Measurements from ENCODE around the gene IGSF9B. TPM values are rescaled to one million over a fixed set of nuclear protein-coding genes. Genes with fewer than 3 reads are reported as not detected.

Gene IGSF9B
- total RNA-seq, 2 donors from 2014 or later: 10.2 to 35.3 TPM

DNA sequence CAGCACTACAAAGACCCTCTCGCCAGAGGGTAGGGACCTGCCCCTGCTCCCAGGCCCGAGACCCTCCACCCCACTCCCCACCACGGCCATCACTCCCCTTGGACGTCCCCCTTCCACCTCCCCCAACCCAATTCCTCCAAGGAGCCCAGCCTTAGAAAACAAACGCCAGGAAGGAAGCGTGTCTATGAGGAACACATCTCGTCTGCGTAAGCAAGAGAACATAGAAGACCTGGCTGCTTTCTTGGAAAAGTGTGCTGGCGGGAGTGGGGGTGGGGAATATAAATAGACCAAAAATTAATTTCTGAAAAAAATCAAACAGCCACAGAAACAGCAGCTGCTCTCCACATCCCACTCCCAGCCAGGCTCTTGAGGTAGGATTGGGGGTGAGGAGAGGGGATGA, 23.9 kb upstream of the IGSF9B start:
- TF ChIP-seq POLR2AphosphoS5 (IDR thresholded peaks at IDR 0.05) (no peak), POLR2A (IDR thresholded peaks at IDR 0.05) (no peak)
- intact Hi-C loops (cut with DNase I): no loop called here
- Histone ChIP-seq H3K27me3 (replicated peaks; ENCODE audit: insufficient read depth) (no peaks in the 10 kb centered on the region), H3K27ac (no peak overlapping the region), H3K4me3 (no peak overlapping the region), H3K9me3 (no peaks in the 10 kb centered on the region), H3K4me1 (replicated peaks) (no peaks in the 10 kb centered on the region), H3K36me3 (no peaks in the 10 kb centered on the region)
- no peak for DNase-seq (ENCODE audit: low spot score)
- WGBS: 55% methylated on average over 9 of the region's 9 CpGs

DNA sequence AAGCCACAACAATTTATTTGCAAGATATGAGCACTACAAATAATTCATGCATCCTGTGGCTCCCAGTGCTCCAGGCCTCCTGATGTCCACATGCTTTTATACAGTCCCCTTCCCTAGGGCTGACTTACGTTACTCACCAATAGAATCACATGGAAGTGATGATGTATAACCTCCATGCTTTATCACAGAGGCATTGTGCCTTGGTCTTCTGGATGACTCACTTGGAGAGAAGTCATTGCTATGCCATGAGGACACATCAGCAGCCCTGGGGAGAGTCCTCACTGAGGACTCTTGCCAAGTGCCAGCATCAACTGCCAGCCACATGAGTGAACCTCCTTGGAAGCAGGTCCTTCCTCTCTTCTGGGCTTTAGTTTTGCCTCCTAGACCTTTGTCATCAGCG, 22.0 kb upstream of the IGSF9B start:
- DNase-seq (ENCODE audit: low spot score): no peak
- TF ChIP-seq, protein P1, sequence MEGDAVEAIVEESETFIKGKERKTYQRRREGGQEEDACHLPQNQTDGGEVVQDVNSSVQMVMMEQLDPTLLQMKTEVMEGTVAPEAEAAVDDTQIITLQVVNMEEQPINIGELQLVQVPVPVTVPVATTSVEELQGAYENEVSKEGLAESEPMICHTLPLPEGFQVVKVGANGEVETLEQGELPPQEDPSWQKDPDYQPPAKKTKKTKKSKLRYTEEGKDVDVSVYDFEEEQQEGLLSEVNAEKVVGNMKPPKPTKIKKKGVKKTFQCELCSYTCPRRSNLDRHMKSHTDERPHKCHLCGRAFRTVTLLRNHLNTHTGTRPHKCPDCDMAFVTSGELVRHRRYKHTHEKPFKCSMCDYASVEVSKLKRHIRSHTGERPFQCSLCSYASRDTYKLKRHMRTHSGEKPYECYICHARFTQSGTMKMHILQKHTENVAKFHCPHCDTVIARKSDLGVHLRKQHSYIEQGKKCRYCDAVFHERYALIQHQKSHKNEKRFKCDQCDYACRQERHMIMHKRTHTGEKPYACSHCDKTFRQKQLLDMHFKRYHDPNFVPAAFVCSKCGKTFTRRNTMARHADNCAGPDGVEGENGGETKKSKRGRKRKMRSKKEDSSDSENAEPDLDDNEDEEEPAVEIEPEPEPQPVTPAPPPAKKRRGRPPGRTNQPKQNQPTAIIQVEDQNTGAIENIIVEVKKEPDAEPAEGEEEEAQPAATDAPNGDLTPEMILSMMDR (IDR thresholded peaks at IDR 0.05): no peak
- no peak for TF ChIP-seq POLR2A (IDR thresholded peaks at IDR 0.05)
- TF ChIP-seq POLR2AphosphoS5 (IDR thresholded peaks at IDR 0.05): no peak
- Histone ChIP-seq H3K36me3 (no peaks in the 10 kb centered on the region), H3K9me3 (no peaks in the 10 kb centered on the region), H3K4me1 (replicated peaks) (no peaks in the 10 kb centered on the region), H3K4me3 (no peak overlapping the region), H3K27me3 (replicated peaks; ENCODE audit: insufficient read depth) (no peaks in the 10 kb centered on the region), H3K27ac (no peak overlapping the region)
- WGBS: 90% methylated on average over 2 of the region's 2 CpGs
- intact Hi-C loops (cut with DNase I): no loop called here

DNA sequence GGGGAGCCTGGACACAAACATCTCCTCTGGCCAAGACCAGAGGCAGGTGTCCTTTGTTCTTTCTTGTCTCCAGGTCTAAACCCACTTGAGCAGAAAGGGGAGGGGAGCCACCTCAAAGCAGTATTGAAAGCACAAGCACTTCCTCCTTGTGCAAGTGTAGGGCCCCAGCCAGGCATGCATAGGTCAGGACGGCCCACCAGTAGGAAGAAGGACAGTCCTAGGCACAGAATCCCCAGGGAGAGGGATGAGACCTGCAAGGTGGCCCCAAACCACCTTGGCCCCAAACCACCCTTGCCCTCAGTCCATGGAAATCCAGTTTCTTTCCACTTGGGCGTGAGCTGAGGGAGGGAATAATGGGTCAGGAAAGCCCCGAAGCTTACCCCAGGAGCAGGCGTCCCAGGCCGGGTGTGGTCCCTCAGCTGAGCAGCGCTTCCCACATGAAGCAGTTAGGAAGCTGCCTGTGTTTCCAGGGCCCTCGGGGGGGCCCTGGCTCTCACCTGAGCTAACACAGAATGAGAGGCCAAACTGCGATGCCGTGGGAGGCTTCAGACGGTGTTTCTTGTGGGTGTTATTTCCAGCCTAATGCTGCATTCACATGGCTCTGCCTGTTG, 20.4 kb upstream of the IGSF9B start:
- Histone ChIP-seq H3K27me3 (replicated peaks; ENCODE audit: insufficient read depth) (no peaks in the 10 kb centered on the region), H3K27ac (no peak overlapping the region), H3K36me3 (no peaks in the 10 kb centered on the region), H3K9me3 (no peaks in the 10 kb centered on the region), H3K4me1 (replicated peaks) (no peaks in the 10 kb centered on the region), H3K4me3 (no peak overlapping the region)
- intact Hi-C loops (cut with DNase I): no loop called here
- 87% methylated on average over 10 of the region's 10 CpGs for WGBS
- no peak for DNase-seq (ENCODE audit: low spot score)
- no peak for TF ChIP-seq POLR2A (IDR thresholded peaks at IDR 0.05)
- TF ChIP-seq, protein P1 (IDR thresholded peaks at IDR 0.05): no peak

DNA sequence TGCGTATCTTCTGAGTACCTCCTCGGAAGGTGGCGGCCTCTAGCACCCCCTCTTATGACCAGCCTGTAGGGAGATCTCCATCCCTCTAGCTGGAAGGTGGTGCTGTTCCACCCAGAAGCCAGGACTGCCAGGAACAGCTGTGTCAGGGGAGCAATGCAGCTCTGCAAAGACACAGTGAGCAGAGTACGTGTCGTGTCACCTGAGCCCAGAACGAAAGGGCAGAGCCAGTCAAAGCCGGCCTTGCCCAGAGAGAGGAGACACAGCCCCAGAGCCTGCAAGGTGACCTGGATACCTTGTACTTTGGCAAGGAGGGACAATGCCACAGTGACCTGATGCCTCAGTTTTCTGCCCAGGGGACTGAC, 18.7 kb upstream of the IGSF9B start:
- Histone ChIP-seq H3K27ac (no peak overlapping the region), H3K36me3 (no peaks in the 10 kb centered on the region), H3K9me3 (no peaks in the 10 kb centered on the region), H3K4me1 (replicated peaks) (no peaks in the 10 kb centered on the region), H3K4me3 (no peak overlapping the region), H3K27me3 (replicated peaks; ENCODE audit: insufficient read depth) (no peaks in the 10 kb centered on the region)
- 56% methylated on average over 7 of the region's 7 CpGs for WGBS
- no peak for DNase-seq (ENCODE audit: low spot score)
- intact Hi-C loops (cut with DNase I): no loop called here
- TF ChIP-seq POLR2A (IDR thresholded peaks at IDR 0.05) (no peak), POLR2AphosphoS5 (IDR thresholded peaks at IDR 0.05) (no peak)
- TF ChIP-seq, protein P1 (IDR thresholded peaks at IDR 0.05): no peak

DNA sequence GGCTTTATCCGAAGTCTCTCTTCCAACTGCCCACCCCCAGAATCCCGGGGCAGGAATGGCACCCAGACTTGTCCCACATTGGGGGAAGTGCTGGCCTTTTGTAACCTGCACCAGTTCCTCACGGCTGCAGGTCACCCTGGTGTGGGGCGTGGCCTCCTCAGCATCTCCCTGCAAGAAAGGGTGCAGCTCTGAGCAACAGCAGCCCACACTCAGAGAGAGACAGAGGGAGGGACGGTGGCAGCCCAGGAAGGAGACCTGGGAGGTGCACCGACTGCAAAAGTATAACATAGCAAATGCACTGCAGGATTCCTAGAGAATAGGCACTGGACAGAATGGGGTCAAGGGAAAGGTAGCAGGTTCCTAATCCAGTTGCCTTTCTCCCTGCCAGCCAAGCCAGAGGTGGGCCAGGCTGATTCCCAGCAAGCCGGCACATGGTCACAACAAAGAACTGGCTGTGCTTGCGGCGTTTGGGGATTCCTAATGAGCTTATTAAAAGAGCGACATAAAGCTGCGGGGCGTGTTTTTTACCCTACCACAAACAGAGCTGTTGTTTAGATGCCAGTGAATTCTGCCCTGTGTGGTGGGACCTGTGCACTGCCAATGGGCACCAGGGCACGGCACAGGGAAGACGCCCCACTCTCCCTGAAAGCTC, 18.2 kb upstream of the IGSF9B start:
- H3K4me1 ChIP-seq (replicated peaks): no peaks in the 10 kb centered on the region

More for the DNA sequence above, 18.2 kb upstream of the IGSF9B start:
- intact Hi-C loops (cut with DNase I): no loop called here
- H3K9me3 ChIP-seq: no peaks in the 10 kb centered on the region
- TF ChIP-seq POLR2A (IDR thresholded peaks at IDR 0.05): no peak
- TF ChIP-seq, protein P1 (IDR thresholded peaks at IDR 0.05): no peak
- no peak for TF ChIP-seq POLR2AphosphoS5 (IDR thresholded peaks at IDR 0.05)
- no peak overlapping the region for H3K4me3 ChIP-seq
- DNase-seq (ENCODE audit: low spot score): no peak
- no peaks in the 10 kb centered on the region for H3K27me3 ChIP-seq (replicated peaks; ENCODE audit: insufficient read depth)
- H3K27ac ChIP-seq: no peak overlapping the region
- no peaks in the 10 kb centered on the region for H3K36me3 ChIP-seq
- 45% methylated on average over 14 of the region's 14 CpGs for WGBS

Data from prostate gland (tissue), 2 donors.